Activated CD4-positive, alpha-beta T cell treated with anti-CD3 and anti-CD28 coated beads, Interleukin-2, Interleukin-4, amounts not matched to agents 100 ng/mL and 50 ng/mL, durations not matched to agents 16 hours and 8 hours (primary cell): ENCODE data around the gene PPP1R2B.
A peak's percentile ranks its signal among the peaks of the same experiment; 100 is the strongest.

ENCODE experiments used
- DNase-seq: peaks from one replicate; pipeline ENCODE4 v3.0.0-alpha.2; 2020; ENCODE audit warnings: low spot score

The PPP1R2B gene

DNA sequence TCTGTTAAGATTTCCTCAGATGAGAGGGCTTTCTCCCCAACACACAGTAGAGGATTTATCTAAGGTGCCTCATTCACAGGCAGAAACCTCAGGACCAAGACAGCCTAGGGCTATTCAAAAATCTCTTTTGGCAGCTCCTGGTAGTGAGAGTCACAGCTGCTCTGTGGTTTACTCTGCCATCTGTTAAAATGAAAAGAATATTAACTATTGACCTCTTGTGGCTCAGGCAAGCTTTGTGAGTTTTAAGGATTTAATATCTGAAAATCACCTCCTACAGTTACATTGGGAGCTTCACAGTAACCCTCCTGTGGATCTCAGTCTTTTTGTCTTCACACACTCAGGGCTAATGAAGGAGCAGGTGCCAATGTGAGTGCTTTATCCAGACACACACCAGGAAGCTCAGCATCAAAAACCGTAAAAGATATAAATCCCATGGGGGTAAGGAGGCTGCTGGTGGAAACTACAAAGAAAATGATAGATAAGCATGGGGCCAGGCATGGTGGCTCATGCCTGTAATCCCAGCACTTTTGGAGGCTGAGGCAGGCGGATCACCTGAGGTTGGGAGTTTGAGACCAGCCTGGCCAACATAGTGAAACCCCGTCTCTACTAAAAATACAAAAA lies 29.7 kb downstream of the PPP1R2B start:
- no peak for DNase-seq

DNA sequence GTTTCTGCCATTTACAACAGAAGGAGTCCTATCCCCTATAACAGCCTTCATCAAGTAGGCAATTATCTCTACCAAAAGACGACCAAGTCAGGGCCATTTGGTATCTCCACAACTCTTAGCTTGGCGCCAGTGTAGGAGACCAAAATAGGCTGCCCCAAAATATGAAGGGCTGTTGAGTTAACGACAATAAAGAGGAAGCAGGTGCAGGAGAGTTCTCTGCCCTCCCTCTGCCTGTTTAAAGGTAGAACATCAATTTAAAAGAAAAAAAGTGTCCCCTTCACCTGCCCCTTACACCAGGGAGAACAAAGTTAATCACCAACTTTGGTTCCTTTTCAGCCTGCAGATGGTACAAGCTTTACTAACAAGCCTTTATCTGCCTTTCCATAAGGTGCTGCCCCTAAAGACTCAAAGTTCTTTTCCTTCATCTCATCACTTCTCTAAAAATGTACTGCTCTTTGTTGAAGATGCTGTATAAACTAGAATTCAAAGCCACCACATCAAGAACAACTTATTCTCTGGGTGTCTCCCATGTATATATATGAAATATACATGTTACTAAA lies 33.3 kb downstream of the PPP1R2B start:
- DNase-seq: no peak

DNA sequence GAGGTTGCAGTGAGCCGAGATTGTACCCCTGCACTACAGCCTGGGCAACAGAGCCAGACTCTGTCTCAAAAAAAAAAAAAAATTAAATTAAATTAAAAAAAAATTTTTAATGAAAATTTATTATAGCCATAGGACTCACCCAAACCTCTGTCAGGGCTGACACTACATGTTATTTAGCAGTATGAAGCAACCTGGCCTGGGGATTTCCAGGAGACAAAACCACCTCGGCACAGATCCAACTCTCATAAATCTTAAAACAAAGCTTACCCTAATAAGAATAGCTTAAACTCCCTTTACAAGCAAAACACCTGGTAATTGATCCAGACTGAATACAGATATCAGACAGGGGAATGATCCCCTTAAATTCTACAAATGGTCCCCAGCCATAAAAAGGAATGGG lies 38.4 kb downstream of the PPP1R2B start:
- no peak for DNase-seq

DNA sequence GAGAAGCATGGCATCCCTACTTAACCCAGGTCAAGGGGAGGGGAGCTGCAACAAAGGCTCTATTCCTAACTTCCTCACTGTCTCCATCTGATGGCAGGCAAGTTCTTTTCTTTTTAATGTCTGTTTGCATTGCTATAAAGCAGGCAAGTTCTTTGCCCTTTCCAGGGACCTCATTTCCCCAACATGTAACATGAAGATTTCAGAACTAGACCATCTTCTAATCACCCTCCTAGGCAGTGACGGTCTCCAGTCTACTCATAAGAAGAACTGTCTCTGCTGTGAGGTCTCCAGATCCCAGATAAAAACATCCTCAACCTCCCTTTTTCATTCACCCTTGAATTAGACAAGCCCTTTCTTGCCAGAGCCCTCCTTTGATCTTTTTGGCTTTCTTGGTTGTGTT lies 42.1 kb downstream of the PPP1R2B start:
- peak; percentile 13 for DNase-seq

DNA sequence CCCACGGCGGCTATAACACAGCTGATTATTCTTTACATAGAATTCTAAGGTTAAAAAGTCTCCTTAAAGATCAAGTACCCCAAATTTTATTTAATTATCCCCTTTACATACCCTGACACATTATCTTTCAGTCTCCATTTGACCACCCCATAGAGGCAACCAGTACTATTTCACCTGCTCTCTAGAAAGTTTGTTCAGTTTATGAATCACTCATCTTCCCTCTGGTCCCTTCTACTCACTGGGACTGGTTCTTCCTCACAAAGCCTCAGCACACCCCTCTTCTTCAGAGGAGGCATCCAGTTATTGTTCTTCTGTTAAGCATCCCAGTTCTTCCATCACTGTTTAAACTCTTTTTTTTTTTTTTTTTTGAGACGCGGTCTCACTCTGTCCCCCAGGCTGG lies 42.8 kb downstream of the PPP1R2B start:
- no peak for DNase-seq

DNA sequence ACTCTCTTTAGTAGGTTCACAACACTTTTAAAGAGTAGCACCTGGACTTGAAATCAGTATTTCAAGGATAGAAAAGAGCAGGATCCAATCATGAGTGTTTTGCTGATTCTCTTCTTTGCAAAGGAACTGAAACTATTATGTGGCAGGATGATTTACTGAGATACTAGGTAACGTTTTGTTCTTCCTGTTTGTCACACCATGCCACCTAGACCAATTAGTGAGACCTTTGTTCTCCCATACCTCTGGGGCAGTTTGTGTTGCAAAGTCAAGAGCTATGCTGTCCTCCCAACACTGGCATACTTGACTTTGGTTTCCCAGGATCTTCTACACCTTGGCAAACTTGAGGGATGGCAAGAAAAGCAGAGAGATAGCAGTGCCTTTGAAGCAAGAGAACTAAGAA lies 43.4 kb downstream of the PPP1R2B start:
- peak; percentile 35 for DNase-seq

DNA sequence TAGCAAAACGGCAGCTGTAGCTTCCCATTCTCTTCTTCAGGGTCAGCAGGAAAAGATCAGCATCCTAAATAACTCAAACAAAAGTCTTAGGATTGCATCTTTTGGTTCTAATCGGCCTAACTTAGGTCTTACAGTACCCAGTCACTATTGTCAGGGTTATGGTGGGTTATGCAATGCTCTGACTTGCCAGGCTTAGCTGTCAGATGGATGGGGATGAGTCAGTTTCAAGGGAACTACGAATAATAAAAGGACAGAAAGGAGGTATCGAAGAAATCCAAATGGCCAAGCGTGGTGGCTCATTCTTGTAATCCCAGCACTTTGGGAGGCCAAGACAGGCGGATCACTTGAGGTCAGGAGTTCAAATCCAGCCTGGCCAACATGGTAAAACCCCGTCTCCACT lies 46.5 kb downstream of the PPP1R2B start:
- DNase-seq: no peak
